ENCODE data around the gene TLR8. TPM values are rescaled to one million over a fixed set of nuclear protein-coding genes. Genes with fewer than 3 reads are reported as not detected.
A peak's percentile ranks its signal among the peaks of the same experiment; 100 is the strongest.

Gene TLR8
- total RNA-seq, 6 experiments from 2014 or later, result not detected

DNA sequence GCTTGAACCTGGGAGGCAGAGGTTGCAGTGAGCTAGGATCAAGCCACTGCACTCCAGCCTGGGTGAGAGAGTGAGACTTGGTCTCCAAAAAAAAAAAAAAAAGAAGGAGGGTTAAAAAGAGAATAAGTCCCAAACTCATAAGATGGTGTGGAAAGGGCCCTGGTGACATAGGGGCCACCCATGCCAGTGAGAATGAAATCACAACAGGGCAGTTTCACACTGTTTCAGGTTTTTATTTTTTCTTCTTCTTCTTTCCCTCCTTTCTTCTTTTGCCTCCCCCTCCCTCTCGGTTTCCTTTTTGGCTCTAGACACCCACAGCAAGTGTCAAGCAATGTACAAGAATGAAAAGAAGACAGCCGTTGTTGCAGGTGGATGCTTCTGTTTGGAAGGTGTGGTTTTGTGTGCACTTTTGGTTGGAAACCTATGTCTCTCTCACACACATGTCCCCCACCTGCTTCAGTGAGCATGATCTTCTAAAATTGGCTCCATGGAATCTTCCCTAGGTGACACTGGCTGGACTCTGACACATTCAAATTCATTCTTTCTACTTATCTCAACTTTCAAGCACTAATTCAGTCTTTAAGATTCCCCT, 14.4 kb upstream of the TLR8 start:
- DNase-seq, result no peak
- Mint-ChIP-seq H3K27me3 (ENCODE audit: insufficient read depth) (no peaks in the 10 kb centered on the region; the same call in 1 of the 2 replicates), H3K4me3 (no peak overlapping the region), H3K4me1 (ENCODE audit: low read depth) (no peaks in the 10 kb centered on the region; the same call in 1 of the 2 replicates), H3K9me3 (no peaks in the 10 kb centered on the region), H3K27ac (no peak overlapping the region), H3K36me3 (ENCODE audit: low read depth) (no peaks in the 10 kb centered on the region)
- TF ChIP-seq, protein P1, sequence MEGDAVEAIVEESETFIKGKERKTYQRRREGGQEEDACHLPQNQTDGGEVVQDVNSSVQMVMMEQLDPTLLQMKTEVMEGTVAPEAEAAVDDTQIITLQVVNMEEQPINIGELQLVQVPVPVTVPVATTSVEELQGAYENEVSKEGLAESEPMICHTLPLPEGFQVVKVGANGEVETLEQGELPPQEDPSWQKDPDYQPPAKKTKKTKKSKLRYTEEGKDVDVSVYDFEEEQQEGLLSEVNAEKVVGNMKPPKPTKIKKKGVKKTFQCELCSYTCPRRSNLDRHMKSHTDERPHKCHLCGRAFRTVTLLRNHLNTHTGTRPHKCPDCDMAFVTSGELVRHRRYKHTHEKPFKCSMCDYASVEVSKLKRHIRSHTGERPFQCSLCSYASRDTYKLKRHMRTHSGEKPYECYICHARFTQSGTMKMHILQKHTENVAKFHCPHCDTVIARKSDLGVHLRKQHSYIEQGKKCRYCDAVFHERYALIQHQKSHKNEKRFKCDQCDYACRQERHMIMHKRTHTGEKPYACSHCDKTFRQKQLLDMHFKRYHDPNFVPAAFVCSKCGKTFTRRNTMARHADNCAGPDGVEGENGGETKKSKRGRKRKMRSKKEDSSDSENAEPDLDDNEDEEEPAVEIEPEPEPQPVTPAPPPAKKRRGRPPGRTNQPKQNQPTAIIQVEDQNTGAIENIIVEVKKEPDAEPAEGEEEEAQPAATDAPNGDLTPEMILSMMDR (IDR thresholded peaks at IDR 0.05), result no peak

DNA sequence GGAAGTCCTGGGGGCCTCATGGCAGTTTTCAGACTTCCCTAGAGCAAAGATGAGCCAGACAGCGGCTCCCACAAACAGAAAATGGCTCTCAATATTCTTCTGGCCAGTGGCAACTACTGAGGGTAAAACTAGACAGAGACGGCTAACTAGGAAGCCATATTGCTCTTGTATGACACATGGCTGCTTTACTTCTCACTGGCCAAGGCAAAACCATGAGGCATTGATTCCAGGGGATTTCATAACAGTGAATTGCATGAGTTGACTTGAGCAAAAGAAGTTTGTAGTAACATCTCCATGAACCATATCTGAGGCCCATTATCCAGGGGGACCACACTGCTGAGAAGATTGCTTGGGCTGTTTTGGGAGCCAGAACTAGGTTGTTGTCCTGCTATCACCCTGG, 13.7 kb upstream of the TLR8 start:
- Mint-ChIP-seq H3K4me1 (ENCODE audit: low read depth) (no peaks in the 10 kb centered on the region; the same call in 1 of the 2 replicates), H3K27ac (no peak overlapping the region), H3K9me3 (no peaks in the 10 kb centered on the region), H3K4me3 (no peak overlapping the region), H3K36me3 (ENCODE audit: low read depth) (no peaks in the 10 kb centered on the region), H3K27me3 (ENCODE audit: insufficient read depth) (no peaks in the 10 kb centered on the region; the same call in 1 of the 2 replicates)
- no peak for DNase-seq
- TF ChIP-seq, protein P1 (IDR thresholded peaks at IDR 0.05), result no peak

DNA sequence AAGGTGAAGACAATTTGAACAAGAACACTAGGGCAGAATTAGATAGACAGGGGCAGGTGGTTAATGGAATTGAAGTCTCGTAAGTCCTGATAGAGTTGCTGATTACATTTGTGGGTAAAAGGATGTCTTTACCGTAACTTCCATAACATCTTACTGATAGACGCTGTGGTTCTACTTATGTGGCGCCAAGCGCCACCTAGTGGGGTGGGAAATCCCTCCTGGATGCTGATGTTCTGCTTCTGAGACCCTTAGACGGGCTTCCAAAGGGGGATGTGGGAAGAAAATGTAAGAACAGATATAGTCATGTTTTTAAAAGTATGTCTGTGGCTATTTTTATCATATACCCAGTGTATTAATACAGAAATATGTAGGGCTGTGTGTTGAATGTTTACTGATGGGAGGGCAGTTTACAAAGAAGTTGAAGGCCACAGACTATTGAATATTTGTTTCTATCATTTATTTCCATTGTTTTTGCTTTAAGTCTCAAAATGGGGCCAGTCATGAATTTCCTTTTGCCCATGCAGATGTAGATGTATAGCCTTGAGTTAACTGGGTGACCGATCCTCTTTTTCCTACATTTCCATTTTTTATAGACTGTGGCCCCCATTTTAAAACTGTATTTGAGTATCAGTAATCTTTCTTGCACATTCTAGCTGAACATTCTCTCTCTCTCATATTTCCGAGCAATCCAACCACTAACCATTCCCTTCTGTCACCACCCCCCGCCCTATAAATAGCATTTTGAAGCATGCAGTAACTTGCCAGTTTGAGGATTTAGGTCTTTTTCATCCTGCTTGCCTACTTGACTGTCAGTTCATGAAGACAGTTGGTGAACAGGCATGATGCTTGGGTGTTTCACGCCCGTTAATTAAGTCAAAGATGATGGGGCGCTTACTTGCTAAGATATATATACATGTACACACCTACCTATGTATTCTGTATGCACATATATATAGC, 12.1 kb upstream of the TLR8 start:
- Mint-ChIP-seq H3K9me3 (no peaks in the 10 kb centered on the region), H3K4me1 (ENCODE audit: low read depth) (no peaks in the 10 kb centered on the region; the same call in 1 of the 2 replicates), H3K36me3 (ENCODE audit: low read depth) (no peaks in the 10 kb centered on the region), H3K27ac (no peak overlapping the region), H3K4me3 (no peak overlapping the region), H3K27me3 (ENCODE audit: insufficient read depth) (no peaks in the 10 kb centered on the region)
- DNase-seq, result no peak
- TF ChIP-seq, protein P1 (IDR thresholded peaks at IDR 0.05), result peak; percentile 77

DNA sequence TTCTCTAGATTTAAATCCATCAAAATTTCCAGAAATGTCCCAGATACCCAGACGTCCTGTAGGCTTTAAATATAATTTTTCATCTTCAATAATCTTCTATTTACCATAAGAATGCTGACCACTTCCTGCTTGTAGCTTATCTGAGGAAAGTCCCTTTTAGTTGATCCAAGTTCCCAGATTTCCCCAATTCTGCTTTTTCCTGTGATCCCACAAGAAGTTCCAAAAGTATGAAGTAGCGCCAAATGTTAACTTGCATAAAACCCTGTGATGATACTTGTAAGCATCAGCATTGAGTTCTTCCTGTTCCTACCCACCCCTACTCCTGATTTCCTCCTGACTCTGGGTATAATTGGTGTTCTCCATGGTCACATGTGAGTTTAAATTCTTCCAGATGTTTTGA, 10.6 kb upstream of the TLR8 start:
- Mint-ChIP-seq H3K4me3 (no peak overlapping the region), H3K4me1 (ENCODE audit: low read depth) (no peaks in the 10 kb centered on the region; the same call in 1 of the 2 replicates), H3K27ac (no peak overlapping the region), H3K27me3 (ENCODE audit: insufficient read depth) (peaks cover 4% of the 10 kb centered on the region; the same call in 1 of the 2 replicates), H3K9me3 (no peaks in the 10 kb centered on the region), H3K36me3 (ENCODE audit: low read depth) (no peaks in the 10 kb centered on the region)
- DNase-seq, result no peak
- TF ChIP-seq, protein P1 (IDR thresholded peaks at IDR 0.05), result no peak

DNA sequence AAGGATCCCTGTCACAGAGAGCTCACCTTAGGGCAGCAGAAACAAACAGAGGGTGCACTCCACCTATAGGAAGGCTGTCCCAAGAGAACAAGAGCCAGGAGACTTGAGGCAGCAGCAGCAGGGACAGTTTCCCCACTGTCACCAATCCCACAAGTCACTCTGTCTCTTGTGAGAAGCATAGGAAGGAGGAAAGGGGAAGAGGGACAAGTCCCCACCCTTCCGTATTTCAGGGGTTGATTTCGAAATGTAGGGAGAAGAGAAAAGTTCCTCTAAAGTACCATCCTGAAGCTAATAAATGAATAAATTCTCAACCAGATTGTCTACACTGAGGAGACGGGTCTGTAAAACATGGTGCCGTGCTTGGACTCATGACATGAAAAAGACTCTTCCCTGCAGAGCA, 9.5 kb upstream of the TLR8 start:
- H3K9me3 Mint-ChIP-seq, result no peaks in the 10 kb centered on the region
- no peaks in the 10 kb centered on the region; the same call in 1 of the 2 replicates for H3K4me1 Mint-ChIP-seq (ENCODE audit: low read depth)
- no peak overlapping the region for H3K4me3 Mint-ChIP-seq
- no peaks in the 10 kb centered on the region for H3K36me3 Mint-ChIP-seq (ENCODE audit: low read depth)
- DNase-seq, result no peak
- H3K27me3 Mint-ChIP-seq (ENCODE audit: insufficient read depth), result peaks cover 4% of the 10 kb centered on the region; the same call in 1 of the 2 replicates
- no peak overlapping the region for H3K27ac Mint-ChIP-seq
- TF ChIP-seq, protein P1 (IDR thresholded peaks at IDR 0.05), result no peak

All from HFFc6 (cell line).